A673 (cell line): Measurements from ENCODE around the gene FAM151A.

ENCODE experiments used
- EZH2 ChIP-seq: fragments of 200-600 bp; sonication (generic); IDR thresholded peaks from 2 replicates; pipeline ENCODE4 v1.6.1; 2017; ENCODE audit warnings: borderline replicate concordance, low read depth, mild to moderate bottlenecking, mixed read lengths, antibody characterized with exemption, low read length; ENCODE audit not compliant: poor library complexity, severe bottlenecking
- TF ChIP-seq, protein P1 (sequence below): fragments of 300-800, 200-600 bp; sonication (generic); conservative IDR thresholded peaks from 2 replicates; pipeline ENCODE4 v1.5.1; 2017; ENCODE audit warnings: low read depth, mild to moderate bottlenecking, antibody characterized with exemption, low read length, moderate library complexity, mixed read lengths

DNA sequence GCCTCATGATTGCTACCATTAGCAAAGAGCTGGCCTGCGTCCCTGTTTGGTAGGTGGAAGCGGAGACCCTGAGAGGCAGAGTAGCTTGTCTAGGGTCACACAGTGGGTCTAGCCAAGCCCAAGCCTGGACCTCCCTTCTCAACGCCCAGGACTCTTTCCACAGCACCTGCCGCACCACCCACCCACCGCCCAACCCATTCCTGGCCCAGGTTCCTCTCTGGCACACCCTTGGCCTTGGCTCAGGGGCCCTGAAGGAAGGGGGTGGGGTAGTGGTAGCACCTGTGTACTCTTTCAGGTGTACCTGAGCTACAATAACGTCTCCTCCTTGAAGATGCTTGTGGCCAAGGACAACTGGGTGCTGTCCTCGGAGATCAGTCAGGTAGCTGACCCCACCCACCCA, 19.3 kb downstream of the FAM151A start:
- TF ChIP-seq, protein P1, sequence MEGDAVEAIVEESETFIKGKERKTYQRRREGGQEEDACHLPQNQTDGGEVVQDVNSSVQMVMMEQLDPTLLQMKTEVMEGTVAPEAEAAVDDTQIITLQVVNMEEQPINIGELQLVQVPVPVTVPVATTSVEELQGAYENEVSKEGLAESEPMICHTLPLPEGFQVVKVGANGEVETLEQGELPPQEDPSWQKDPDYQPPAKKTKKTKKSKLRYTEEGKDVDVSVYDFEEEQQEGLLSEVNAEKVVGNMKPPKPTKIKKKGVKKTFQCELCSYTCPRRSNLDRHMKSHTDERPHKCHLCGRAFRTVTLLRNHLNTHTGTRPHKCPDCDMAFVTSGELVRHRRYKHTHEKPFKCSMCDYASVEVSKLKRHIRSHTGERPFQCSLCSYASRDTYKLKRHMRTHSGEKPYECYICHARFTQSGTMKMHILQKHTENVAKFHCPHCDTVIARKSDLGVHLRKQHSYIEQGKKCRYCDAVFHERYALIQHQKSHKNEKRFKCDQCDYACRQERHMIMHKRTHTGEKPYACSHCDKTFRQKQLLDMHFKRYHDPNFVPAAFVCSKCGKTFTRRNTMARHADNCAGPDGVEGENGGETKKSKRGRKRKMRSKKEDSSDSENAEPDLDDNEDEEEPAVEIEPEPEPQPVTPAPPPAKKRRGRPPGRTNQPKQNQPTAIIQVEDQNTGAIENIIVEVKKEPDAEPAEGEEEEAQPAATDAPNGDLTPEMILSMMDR = no peak
- no peak for TF ChIP-seq EZH2
